Frontal cortex (tissue), 4 donors: ENCODE data around the gene MYL6B. TPM values are rescaled to one million over a fixed set of nuclear protein-coding genes. Genes with fewer than 3 reads are reported as not detected.
A peak's percentile ranks its signal among the peaks of the same experiment; 100 is the strongest.

Experiments
- DNase-seq, 2 donors: peaks; one replicate each; pipeline ENCODE4 v3.0.0; 2012; ENCODE audit warnings: low spot score in 2 of 2
- FAIRE-seq: peaks from 2 replicates; lab custom pipeline; 2012; peaks lifted over from hg19 to GRCh38; lab: Jason Lieb, UNC
- total RNA-seq: library from RNA; depleted of rRNA; stranded (reverse); fragments of >200 nt; gene quantifications from one replicate; pipeline ENCODE4 v1.2.3, GENCODE V29; 2014
- donor health status: control.
- donor health status: control.
- donor health status: control.

Gene MYL6B
- total RNA-seq, 1 donor from 2014 or later, result 123 TPM

DNA sequence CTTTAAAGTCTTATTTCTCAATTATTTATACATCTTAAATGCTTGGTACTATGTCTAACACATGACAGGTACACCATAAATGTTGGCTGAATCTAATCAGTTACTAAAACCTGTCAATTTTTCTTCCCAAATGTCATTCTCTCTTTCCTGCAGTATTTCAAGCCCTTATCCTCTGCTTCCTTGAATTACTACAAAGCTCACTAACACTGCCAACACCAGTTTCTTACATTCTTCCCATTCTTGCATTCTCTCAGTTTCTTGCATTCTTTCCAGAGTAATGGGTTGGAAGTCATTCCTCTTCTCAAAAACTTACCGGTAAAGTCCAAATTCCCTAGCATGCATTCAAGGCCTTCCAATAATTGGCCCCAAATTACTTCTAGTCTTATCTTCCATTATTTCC lies 46.4 kb downstream of the MYL6B start:
- FAIRE-seq, result no peak
- DNase-seq, result no peak

DNA sequence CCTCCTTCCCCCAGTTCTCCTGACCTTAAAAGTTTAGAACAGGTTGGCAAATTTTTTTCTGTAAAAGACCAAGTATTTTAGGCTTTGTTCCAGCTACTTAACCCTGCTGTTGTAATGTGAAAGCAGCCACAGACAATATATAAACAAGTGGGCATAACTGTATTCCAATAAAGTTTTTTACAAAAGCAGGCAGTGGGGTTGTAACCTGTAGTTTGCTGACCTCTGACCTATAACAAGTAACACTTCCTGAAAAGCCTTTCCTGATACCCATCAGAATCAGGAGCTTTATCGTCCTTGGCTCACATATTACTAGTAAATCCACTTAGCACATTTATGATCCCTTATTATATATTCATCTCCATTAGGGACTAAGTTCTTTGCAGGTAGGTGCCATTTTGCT lies 50.0 kb downstream of the MYL6B start:
- no peak for FAIRE-seq

DNA sequence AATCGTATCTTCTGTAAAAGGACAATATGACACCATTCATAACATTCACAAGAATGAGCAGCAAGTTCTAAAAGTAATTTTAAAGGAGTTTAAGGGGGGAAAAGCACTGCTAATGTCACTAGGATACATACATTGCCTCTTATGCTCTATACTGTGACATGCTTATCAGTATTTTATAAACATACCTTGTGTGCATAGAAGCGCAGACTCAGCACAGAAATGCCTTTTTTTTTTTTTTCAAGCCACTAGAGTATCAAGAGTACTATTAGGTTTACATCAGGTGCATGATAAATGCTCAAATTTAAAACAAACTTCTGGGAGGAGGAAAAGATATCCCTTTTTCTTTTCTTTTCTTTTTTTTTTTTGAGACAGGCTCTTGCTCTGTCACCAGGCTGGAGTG lies 50.5 kb downstream of the MYL6B start:
- FAIRE-seq (no peak), DNase-seq (no peak)

More for the DNA sequence above, 50.0 kb downstream of the MYL6B start:
- no peak for DNase-seq

DNA sequence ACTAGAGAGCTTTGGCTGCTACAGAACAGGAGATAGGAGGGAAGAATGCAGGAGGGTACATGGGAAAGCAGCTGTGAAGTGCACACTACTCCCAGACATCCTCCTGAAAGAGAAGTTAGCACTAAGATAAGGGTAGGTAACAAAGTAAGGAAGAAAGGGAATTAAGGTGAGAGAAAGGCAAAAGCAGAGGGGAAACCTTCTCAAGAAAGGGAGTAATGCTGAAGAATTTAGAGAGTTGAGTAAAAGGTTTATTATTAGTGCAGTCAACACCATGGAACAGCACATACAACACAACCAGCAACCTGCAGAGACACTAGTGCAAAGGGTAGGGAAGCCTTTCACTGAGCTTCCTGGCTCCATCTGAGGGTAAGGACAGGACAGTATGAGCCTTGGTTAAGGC lies 51.9 kb downstream of the MYL6B start:
- no peak for DNase-seq
- FAIRE-seq, result no peak

DNA sequence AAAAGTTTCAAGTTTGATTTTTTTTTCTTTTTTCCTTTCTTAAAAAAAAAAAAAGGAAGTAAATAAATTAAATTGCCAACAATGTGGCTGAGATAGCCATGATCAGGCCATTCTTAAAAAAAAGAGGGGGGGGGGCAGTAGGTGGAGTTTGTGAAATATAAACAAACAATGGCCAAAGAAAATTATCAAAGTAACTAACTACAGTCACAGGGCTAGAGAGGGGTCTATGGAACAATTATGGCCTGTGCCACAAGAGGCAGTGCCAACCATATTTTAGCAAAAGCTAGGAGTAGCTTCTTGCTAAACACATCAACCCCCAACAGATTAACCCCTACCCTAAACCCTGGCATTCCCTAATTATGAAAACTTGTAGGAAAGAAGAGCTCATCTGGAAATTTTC lies 53.1 kb downstream of the MYL6B start:
- no peak for DNase-seq
- no peak for FAIRE-seq

DNA sequence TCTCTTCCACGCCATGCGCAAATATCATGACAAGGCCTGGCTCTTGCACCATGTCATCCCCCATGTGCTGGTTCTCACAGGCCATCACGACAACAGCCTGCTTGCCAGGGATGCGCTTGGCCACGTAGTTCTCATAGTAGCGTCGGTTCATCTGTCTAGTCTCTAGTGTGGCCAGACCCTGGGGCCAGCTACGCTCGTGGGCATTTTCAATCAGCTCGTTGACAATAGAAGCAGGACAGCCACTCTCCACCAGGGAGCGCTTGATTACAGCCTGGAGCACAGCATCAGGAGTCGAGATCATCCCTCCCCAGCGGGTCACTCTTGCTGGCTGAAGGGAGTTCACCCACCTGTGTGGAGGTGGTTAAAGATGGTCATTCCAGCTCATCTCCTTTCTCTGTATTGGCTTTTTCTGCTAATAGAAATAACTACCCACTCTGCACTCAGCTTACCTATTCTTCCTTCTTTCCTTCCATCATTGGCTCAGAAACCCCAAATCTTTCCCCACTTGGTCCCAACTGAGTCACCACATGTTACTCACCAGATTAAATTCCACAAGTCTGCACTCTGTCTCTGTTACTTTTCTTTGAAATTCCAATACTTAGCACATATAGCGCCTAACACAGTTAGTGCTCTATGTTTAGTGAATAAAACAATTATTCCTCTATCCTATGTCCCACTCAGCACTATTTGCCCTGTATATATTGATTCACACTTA lies 54.2 kb downstream of the MYL6B start:
- DNase-seq, result peak in 1 of 2 donors; percentile 42
- no peak for FAIRE-seq

Other genes starting within 250 kb of the MYL6B start
- gene PYM1, start 224.7 kb upstream of the MYL6B start, total RNA-seq, result 22.4 TPM
- gene DGKA, start 221.4 kb upstream of the MYL6B start, total RNA-seq, result 7.7 TPM
- gene PMEL, start 186.5 kb upstream of the MYL6B start, total RNA-seq, result not detected
- 5.3 TPM for gene CDK2, start 185.8 kb upstream of the MYL6B start, total RNA-seq
- 33.0 TPM for gene RAB5B, start 178.5 kb upstream of the MYL6B start, total RNA-seq
- 8.2 TPM for gene SUOX, start 155.3 kb upstream of the MYL6B start, total RNA-seq
- gene IKZF4, start 131.5 kb upstream of the MYL6B start, total RNA-seq, result 1.6 TPM
- gene RPS26, start 110.7 kb upstream of the MYL6B start, total RNA-seq, result 15.5 TPM
- 2.0 TPM for gene ERBB3, start 72.4 kb upstream of the MYL6B start, total RNA-seq
- gene PA2G4, start 48.0 kb upstream of the MYL6B start, total RNA-seq, result 74.6 TPM
- gene RPL41, start 36.0 kb upstream of the MYL6B start, total RNA-seq, result 1,399 TPM
- 8.2 TPM for gene ZC3H10, start 34.3 kb upstream of the MYL6B start, total RNA-seq
- 26.5 TPM for gene ESYT1, start 24.3 kb upstream of the MYL6B start, total RNA-seq
- gene MYL6, start 5.8 kb downstream of the MYL6B start, total RNA-seq, result 511 TPM
- 93.3 TPM for gene SMARCC2, start 36.9 kb downstream of the MYL6B start, total RNA-seq
- 53.0 TPM for gene RNF41, start 69.3 kb downstream of the MYL6B start, total RNA-seq
- gene NABP2, start 71.8 kb downstream of the MYL6B start, total RNA-seq, result 26.9 TPM
- gene SLC39A5, start 77.5 kb downstream of the MYL6B start, total RNA-seq, result not detected
- gene ANKRD52, start 105.8 kb downstream of the MYL6B start, total RNA-seq, result 10.2 TPM
- gene COQ10A, start 114.4 kb downstream of the MYL6B start, total RNA-seq, result 12.2 TPM
- gene CS, start 147.7 kb downstream of the MYL6B start, total RNA-seq, result 83.6 TPM
- 42.8 TPM for gene CNPY2, start 163.4 kb downstream of the MYL6B start, total RNA-seq
- 24.5 TPM for gene PAN2, start 181.4 kb downstream of the MYL6B start, total RNA-seq
- not detected for gene IL23A, start 186.3 kb downstream of the MYL6B start, total RNA-seq
- gene STAT2, start 207.5 kb downstream of the MYL6B start, total RNA-seq, result 75.0 TPM
- gene APOF, start 210.3 kb downstream of the MYL6B start, total RNA-seq, result not detected